ENCODE measurements around the gene SLC2A5.

Gene SLC2A5

GRCh38 chr1:9080705-9081291 is 11.4 kb upstream of the SLC2A5 start:
- ATAC-seq (ENCODE audit: low read depth), result no peak
- Mint-ChIP-seq H3K27ac (no peak overlapping the region), H3K4me3 (no peak overlapping the region), H3K27me3 (peaks cover 15% of the 10 kb centered on the region), H3K36me3 (peaks cover 1% of the 10 kb centered on the region), H3K9me3 (peaks cover 4% of the 10 kb centered on the region), H3K4me1 (peaks cover 28% of the 10 kb centered on the region)
- DNase-seq (ENCODE audit: low spot score in 2 of 2), result no peak

DNA sequence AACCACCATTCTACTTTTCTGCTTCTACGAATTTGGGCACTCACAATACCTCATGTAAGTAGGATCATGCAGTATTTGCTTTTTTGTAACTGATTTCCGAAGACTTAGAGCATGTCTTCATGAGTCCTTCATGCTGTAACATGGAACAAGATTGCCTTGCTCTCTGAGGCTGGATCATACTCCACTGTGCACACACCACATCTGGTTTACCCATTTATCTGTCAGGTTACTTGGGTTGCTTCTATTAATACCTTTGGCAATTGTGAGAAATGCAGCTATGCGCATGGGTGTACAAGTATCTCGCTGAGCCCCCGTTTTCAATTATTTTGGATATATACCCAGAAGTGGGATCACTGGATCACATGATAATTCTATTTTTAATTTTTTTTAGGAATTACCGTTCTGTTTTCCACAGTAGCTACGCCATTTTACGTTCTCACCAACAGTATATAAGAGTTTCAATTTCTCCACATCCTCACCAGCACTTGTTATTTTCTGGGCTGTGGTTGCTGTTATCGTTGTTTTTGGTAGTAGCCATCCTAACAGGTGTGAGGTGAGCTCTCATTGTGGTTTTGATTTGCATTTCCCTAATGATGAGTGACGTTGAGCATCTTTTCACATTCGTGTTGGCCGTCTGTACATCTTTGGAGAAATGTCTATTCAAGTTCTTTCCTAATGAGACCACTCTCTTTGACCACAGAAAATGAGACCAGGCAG is 10.7 kb upstream of the SLC2A5 start:
- peak overlapping the region; percentile 1 for H3K4me3 Mint-ChIP-seq
- peak; percentile 60 for ATAC-seq (ENCODE audit: low read depth)
- H3K27ac Mint-ChIP-seq, result no peak overlapping the region
- H3K27me3 Mint-ChIP-seq, result peaks cover 14% of the 10 kb centered on the region
- H3K4me1 Mint-ChIP-seq, result peaks cover 31% of the 10 kb centered on the region
- peaks cover 4% of the 10 kb centered on the region for H3K9me3 Mint-ChIP-seq
- H3K36me3 Mint-ChIP-seq, result peaks cover 1% of the 10 kb centered on the region
- DNase-seq (ENCODE audit: low spot score in 2 of 2), result no peak

- Mint-ChIP-seq H3K4me1 (peaks cover 40% of the 10 kb centered on the region), H3K4me3 (peak overlapping the region; percentile 12), H3K27ac (peak overlapping the region; percentile 8), H3K36me3 (peaks cover 1% of the 10 kb centered on the region), H3K27me3 (peaks cover 14% of the 10 kb centered on the region), H3K9me3 (peaks cover 4% of the 10 kb centered on the region)
- DNase-seq (ENCODE audit: low spot score in 2 of 2) (no peak), ATAC-seq (ENCODE audit: low read depth) (no peak)
Measured at GRCh38 chr1:9078752-9079500, 9.5 kb upstream of the SLC2A5 start.

DNA sequence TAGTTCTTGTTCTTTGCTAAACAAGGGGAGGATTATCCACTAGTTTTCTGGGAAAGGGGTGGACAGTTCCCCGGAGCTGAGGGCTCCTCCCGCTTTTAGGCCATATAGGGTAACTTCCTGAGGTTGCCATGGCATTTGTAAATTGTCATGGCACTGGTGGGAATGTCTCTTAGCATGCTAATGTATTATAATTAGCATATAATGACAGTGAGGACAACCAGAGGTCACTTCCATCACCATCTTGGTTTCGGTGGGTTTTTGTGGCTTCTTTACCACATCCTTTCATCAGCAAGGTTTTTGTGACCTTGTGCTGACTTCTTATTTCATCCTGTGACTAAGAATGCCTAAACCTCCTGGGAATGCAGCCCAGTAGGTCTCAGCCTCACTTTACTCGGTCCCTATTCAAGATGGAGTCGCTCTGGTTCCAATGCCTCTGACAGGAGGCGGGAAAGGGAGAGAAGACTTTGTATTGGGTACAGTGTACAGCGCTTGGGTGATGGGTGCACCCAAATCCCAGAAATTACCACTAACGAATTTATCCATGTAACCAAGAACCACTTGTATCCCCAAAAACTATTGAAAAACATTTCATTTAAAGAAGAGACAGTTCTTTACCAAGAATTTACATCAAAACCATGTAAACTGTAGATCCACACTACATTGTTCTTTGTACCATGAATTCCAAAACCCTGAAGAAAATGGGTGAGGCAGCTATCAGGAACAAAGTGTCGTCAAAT is 8.7 kb upstream of the SLC2A5 start:
- DNase-seq (ENCODE audit: low spot score in 2 of 2) (no peak), ATAC-seq (ENCODE audit: low read depth) (no peak)
- Mint-ChIP-seq H3K36me3 (peaks cover 1% of the 10 kb centered on the region), H3K4me1 (peaks cover 40% of the 10 kb centered on the region), H3K9me3 (peaks cover 4% of the 10 kb centered on the region), H3K27ac (no peak overlapping the region), H3K4me3 (no peak overlapping the region), H3K27me3 (peaks cover 14% of the 10 kb centered on the region)

- peaks cover 1% of the 10 kb centered on the region for H3K9me3 Mint-ChIP-seq
- peaks cover 7% of the 10 kb centered on the region for H3K27me3 Mint-ChIP-seq
- no peaks in the 10 kb centered on the region for H3K36me3 Mint-ChIP-seq
- peak overlapping the region; percentile 61 for H3K4me3 Mint-ChIP-seq
- H3K27ac Mint-ChIP-seq, result peak overlapping the region; percentile 77
- ATAC-seq (ENCODE audit: low read depth) (peak; percentile 85), DNase-seq (ENCODE audit: low spot score in 2 of 2) (no peak)
- peaks cover 31% of the 10 kb centered on the region for H3K4me1 Mint-ChIP-seq
Measured at GRCh38 chr1:9075022-9075421, 5.6 kb upstream of the SLC2A5 start.

GRCh38 chr1:9073143-9073542 is 3.7 kb upstream of the SLC2A5 start:
- DNase-seq (ENCODE audit: low spot score in 2 of 2) (no peak), ATAC-seq (ENCODE audit: low read depth) (no peak)

GRCh38 chr1:9071554-9072235 is 2.3 kb upstream of the SLC2A5 start:
- H3K4me1 Mint-ChIP-seq, result peaks cover 31% of the 10 kb centered on the region
- DNase-seq (ENCODE audit: low spot score in 2 of 2), result no peak
- no peaks in the 10 kb centered on the region for H3K9me3 Mint-ChIP-seq
- no peak overlapping the region for H3K27ac Mint-ChIP-seq
- H3K4me3 Mint-ChIP-seq, result no peak overlapping the region
- no peak for ATAC-seq (ENCODE audit: low read depth)
- H3K27me3 Mint-ChIP-seq, result no peaks in the 10 kb centered on the region
- no peaks in the 10 kb centered on the region for H3K36me3 Mint-ChIP-seq

More at GRCh38 chr1:9073143-9073542, 3.7 kb upstream of the SLC2A5 start:
- peaks cover 33% of the 10 kb centered on the region for H3K4me1 Mint-ChIP-seq
- no peaks in the 10 kb centered on the region for H3K9me3 Mint-ChIP-seq
- no peak overlapping the region for H3K4me3 Mint-ChIP-seq
- H3K36me3 Mint-ChIP-seq, result no peaks in the 10 kb centered on the region
- no peak overlapping the region for H3K27ac Mint-ChIP-seq
- no peaks in the 10 kb centered on the region for H3K27me3 Mint-ChIP-seq

- H3K9me3 Mint-ChIP-seq, result no peaks in the 10 kb centered on the region
- H3K27ac Mint-ChIP-seq, result no peak overlapping the region
- H3K36me3 Mint-ChIP-seq, result no peaks in the 10 kb centered on the region
- ATAC-seq (ENCODE audit: low read depth) (no peak), DNase-seq (ENCODE audit: low spot score in 2 of 2) (no peak)
- H3K4me1 Mint-ChIP-seq, result peaks cover 25% of the 10 kb centered on the region
- H3K27me3 Mint-ChIP-seq, result no peaks in the 10 kb centered on the region
- H3K4me3 Mint-ChIP-seq, result peak overlapping the region; percentile 29
Measured at GRCh38 chr1:9070486-9070885, 1.1 kb upstream of the SLC2A5 start.

DNA sequence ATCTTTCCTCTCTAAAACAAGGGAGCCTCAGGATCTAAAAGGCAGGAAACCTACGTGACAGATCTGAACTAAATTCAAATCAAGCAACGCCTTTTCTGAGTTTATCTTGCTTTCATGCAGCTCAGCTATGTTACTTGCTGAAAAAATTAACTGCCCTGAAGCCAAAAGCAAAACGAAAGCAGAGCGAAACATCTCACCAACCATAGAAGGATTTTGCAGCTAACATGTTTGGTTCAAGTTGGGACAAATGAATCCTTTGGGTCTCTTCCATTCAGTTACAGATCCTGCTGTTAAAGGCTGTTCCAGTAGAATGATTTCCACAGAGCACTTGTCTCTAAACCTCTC is 482 bp downstream of the SLC2A5 start:
- ATAC-seq (ENCODE audit: low read depth) (no peak), DNase-seq (ENCODE audit: low spot score in 2 of 2) (no peak)
- Mint-ChIP-seq H3K36me3 (peaks cover 2% of the 10 kb centered on the region), H3K27ac (peak overlapping the region; percentile 64), H3K9me3 (no peaks in the 10 kb centered on the region), H3K4me3 (peak overlapping the region; percentile 93), H3K4me1 (peaks cover 16% of the 10 kb centered on the region), H3K27me3 (peaks cover 2% of the 10 kb centered on the region)

DNA sequence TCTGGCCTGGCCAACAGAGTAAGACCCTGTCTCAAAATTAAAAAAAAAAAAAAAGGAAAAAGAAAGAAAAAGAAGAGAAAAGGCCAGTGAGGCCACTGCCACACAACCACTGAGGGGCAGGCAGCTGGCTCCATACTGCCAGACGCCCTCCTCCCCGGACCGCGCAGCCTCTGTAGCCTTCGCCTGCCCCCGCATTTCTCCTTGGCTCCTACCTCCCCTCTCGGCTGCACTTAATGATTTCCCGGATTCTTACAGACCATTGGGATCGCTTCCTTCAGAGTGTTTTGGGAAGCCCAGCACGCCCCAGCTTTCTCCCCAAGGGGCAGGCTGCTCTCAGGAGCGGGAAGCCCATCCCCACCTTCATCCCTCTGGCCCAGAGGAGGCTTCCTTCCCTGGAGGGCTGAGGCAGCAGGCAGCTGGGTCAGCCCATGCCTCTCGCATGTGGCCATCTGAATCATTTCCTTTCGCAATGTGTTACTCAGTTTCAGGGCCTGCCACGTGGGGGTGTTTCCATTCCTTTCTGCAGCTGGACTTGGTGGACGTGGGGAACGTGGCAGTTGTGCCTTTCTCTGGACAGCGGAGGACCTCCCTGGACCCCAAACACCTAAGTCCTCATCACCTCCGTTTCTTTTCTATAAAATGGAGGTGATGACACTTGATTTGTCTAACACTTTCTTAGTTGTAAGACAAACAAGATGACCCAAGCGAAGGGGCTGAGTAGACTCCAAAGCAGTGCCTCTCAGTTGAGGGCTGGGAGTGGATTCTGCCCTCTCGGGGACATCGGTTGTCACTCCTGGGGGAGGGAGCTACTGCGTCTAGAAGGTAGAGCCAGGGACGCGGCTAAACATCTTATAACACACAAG is 2.3 kb downstream of the SLC2A5 start:
- H3K36me3 Mint-ChIP-seq, result peaks cover 2% of the 10 kb centered on the region
- no peak overlapping the region for H3K27ac Mint-ChIP-seq
- no peak for ATAC-seq (ENCODE audit: low read depth)
- no peak overlapping the region for H3K4me3 Mint-ChIP-seq
- DNase-seq (ENCODE audit: low spot score in 2 of 2), result no peak
- peaks cover 17% of the 10 kb centered on the region for H3K4me1 Mint-ChIP-seq
- peaks cover 3% of the 10 kb centered on the region for H3K27me3 Mint-ChIP-seq
- no peaks in the 10 kb centered on the region for H3K9me3 Mint-ChIP-seq

DNA sequence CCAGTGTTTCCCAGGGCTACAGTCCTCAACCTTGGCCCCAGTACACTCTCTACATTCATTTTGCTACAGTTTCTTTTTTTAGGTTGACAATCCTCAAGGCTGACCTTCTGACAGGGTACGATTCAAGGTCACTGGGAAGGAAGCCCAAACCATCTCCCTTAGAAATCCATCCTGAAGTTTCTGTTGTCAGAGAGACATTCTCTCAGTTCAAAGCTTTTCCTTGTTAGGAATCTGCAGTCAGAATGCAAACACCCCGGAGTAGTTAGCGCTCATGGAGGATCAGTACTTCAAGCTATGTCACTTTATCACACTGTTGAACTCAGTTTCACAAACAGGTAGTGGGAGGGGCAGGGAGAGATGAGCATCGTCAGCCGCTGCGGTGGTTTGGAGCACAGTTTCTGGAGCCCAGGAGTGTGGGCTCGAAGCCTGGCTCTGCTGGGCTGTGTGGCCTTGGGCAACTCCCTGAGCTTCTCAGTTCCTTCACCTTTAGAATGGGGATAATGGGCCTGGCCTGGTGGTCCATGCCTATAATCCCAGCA is 4.2 kb downstream of the SLC2A5 start:
- Mint-ChIP-seq H3K27ac (no peak overlapping the region), H3K36me3 (peaks cover 2% of the 10 kb centered on the region)

DNA sequence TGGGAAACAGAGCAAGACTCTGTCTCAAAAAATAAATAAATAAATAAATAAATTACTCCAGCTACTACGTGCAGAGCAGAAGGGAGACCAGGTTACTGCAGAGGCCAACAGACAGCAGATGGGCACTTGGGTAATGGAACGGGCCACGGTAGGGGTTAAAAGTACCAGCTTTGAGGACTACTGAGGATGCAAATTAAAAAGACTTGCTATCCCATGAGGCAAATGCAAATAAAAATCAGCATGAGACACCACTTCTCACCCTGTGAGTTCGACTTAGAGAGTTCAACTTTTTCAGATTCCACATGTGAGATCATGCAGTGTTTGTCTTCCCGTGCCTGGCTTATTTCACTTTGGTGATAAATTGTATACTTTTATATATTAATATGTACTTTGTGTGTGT is 6.6 kb downstream of the SLC2A5 start:
- Mint-ChIP-seq H3K9me3 (no peaks in the 10 kb centered on the region), H3K27me3 (peaks cover 10% of the 10 kb centered on the region), H3K4me1 (peaks cover 16% of the 10 kb centered on the region), H3K36me3 (peaks cover 5% of the 10 kb centered on the region), H3K4me3 (no peak overlapping the region), H3K27ac (no peak overlapping the region)
- DNase-seq (ENCODE audit: low spot score in 2 of 2), result no peak
- no peak for ATAC-seq (ENCODE audit: low read depth)

More for the DNA sequence above, 4.2 kb downstream of the SLC2A5 start:
- Mint-ChIP-seq H3K9me3 (no peaks in the 10 kb centered on the region), H3K4me3 (no peak overlapping the region), H3K27me3 (peaks cover 7% of the 10 kb centered on the region), H3K4me1 (peaks cover 23% of the 10 kb centered on the region)
- ATAC-seq (ENCODE audit: low read depth) (no peak), DNase-seq (ENCODE audit: low spot score in 2 of 2) (no peak)
